ENCODE measurements around the gene S100A9.

- TF ChIP-seq ELK4 (IDR thresholded peaks at IDR 0.05; ENCODE audit: borderline replicate concordance, low read depth, low read length) (no peak), CTCF (tag by site-specific recombination; IDR thresholded peaks at IDR 0.05) (no peak), ZNF791 (tag by site-specific recombination; IDR thresholded peaks at IDR 0.05) (no peak), ZSCAN30 (tag by site-specific recombination; IDR thresholded peaks at IDR 0.05) (no peak), REST (tag by site-specific recombination; IDR thresholded peaks at IDR 0.05) (no peak), ZNF274 (IDR thresholded peaks at IDR 0.05; ENCODE audit: low read length) (no peak), ZNF274 (tag by site-specific recombination; IDR thresholded peaks at IDR 0.05; ENCODE audit: borderline replicate concordance) (no peak), ZNF280D (tag by site-specific recombination; IDR thresholded peaks at IDR 0.05) (no peak), ZNF785 (tag by site-specific recombination; IDR thresholded peaks at IDR 0.05) (no peak), ZNF549 (tag by site-specific recombination; IDR thresholded peaks at IDR 0.05) (no peak)
Observed at GRCh38 chr1:153363641-153364040, 6.0 kb downstream of the S100A9 start.
